Fibroblast of mammary gland (primary cell): ENCODE data around the gene TBC1D22A.

Experiments used
- DNase-seq: peaks from one replicate; pipeline ENCODE4 v3.0.0-alpha.2; 2010; ENCODE audit warnings: low read depth
- H3K4me3 ChIP-seq: 2 replicates; pipeline ENCODE4 v1.5.1; 2011; ENCODE audit warnings: low read depth, mild to moderate bottlenecking, low read length, moderate library complexity; ENCODE audit not compliant: control insufficient read depth
- TF ChIP-seq, protein P1 (sequence below): conservative IDR thresholded peaks from 2 replicates; pipeline ENCODE4 v1.5.1; 2011; ENCODE audit warnings: low read depth, low read length, inconsistent platforms; ENCODE audit not compliant: control insufficient read depth, insufficient read depth

The TBC1D22A gene

DNA sequence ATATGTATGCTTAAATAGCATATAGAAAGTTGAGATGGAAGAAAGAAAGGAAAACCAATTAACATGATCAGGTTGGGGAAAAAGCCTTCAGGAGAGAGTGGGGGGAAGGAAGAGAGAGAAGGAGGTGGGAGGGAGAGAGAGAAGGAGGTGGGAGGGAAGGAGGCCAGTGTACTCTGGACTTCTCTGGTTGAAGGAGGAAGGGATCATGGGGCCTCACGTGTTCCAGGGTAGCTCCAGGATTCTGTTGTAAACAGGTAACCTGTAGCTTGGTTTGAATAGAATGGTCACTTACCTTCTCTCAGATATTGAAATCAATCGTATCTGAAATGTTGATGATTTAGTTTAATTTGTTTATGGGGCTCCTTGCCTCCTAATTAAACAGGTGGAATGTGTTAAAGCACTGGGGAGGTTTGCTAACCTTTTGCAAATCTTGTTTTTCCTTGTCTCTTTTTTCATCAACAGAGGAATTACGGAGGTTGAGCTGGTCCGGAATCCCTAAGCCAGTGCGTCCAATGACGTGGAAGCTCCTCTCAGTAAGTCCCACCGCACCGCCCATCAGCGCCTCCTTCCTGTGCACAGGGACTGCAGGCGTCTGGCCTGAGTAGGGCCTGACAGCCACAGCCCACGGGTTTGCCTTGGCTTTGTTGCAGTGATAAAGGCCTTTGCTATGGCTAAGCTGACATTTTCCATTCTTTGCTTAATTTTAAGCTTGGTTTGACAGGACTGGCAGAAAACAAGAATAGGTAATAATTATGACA lies 115.9 kb downstream of the TBC1D22A start:
- H3K4me3 ChIP-seq: no peak overlapping the region
- DNase-seq: peak; percentile 58
- TF ChIP-seq, protein P1, sequence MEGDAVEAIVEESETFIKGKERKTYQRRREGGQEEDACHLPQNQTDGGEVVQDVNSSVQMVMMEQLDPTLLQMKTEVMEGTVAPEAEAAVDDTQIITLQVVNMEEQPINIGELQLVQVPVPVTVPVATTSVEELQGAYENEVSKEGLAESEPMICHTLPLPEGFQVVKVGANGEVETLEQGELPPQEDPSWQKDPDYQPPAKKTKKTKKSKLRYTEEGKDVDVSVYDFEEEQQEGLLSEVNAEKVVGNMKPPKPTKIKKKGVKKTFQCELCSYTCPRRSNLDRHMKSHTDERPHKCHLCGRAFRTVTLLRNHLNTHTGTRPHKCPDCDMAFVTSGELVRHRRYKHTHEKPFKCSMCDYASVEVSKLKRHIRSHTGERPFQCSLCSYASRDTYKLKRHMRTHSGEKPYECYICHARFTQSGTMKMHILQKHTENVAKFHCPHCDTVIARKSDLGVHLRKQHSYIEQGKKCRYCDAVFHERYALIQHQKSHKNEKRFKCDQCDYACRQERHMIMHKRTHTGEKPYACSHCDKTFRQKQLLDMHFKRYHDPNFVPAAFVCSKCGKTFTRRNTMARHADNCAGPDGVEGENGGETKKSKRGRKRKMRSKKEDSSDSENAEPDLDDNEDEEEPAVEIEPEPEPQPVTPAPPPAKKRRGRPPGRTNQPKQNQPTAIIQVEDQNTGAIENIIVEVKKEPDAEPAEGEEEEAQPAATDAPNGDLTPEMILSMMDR: peak; percentile 1

DNA sequence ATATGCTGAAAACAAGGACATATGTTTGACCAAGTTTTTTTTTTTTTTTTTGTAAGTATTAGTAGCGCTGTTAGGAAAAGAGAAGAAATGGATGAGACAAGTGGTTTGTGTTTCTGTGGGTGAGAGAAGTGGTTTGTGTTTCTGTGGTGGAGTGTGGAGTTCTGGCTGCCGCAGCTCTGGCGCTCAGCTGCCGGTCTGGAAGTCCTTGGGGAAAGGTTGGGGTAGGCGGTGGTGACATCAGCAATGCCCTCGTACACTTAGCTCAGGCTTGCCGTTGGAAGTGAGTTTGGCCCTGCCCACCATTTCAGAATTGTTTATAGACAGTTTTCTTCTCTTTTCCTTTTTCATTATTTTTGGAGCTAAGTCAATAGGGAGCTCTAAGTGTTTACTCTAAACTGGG lies 116.6 kb downstream of the TBC1D22A start:
- TF ChIP-seq, protein P1: no peak
- DNase-seq: peak; percentile 72
- no peak overlapping the region for H3K4me3 ChIP-seq

DNA sequence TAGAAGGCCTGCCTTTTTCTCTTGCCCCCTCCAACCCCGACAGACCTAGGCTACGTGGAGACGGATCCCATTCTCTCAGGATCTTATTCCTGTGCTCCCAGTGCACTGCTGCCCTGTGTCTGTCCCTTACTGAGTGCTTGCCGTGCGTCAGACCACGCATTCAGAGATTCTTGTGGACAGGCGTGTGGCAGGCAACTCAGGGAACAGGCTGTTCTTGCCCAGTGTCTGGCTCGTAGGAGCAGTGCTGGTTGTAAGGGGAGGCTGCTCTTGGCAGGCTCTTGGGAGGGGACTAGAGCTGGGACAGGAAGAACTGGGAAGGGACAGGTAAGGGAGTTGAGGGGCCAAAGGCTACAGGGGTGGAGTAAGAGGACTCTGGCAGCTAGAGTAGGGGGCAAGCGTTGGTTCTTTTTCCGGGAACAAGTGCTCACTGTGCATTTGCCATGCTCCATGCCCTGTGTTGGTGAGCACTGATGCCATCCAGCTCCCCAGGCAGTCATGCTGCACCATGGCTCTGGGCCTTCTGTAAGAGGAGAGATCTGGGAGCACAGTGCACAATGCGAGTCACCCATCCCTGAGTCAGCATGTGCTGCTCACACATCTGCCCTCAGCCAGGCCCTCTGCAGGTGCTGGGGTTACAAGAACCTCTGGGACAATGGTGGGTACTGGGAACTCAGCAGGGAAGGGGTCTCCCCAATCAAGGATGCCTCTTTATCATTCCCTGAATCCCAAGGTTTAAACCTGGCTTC lies 119.1 kb downstream of the TBC1D22A start:
- DNase-seq: peak; percentile 67
- TF ChIP-seq, protein P1: no peak
- H3K4me3 ChIP-seq: no peak overlapping the region

DNA sequence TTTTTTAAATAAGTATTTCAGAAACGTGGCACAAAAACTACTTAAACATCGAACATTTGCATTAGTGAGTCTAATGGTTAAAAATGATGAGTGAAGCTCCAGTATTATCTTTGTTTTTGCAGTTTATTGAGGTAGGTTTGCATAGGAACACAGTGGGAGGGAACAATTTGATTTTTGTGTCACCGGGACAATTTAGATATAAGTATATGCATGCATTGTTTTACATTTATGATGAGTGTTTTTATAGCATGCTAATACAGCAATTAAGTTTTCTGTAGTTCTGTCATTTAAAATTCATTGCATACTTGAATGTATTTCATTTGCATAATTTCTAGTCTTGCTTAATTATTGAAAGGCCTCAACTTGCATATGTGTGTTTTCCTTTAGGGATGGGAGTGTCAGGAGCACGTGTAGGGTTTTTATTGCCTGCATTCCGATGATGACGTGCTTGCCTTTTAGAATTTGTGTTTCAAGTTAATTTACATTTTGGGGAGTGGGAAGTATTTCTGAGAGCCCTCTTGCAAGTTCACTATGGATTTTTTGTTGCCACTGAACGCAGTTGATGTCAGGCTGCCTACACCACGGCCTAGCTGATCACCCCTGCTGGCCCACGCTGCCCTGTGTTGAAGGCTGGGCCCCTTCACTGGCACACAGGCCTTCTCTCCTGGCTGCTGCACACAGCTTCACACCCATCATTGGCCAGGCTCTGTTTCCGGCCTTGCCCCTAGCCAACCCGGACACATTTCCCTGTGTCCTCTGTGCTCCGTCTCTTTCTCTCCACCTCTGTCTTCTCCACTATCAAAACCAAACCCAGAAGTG lies 120.9 kb downstream of the TBC1D22A start:
- DNase-seq: no peak
- TF ChIP-seq, protein P1: no peak
- no peak overlapping the region for H3K4me3 ChIP-seq

DNA sequence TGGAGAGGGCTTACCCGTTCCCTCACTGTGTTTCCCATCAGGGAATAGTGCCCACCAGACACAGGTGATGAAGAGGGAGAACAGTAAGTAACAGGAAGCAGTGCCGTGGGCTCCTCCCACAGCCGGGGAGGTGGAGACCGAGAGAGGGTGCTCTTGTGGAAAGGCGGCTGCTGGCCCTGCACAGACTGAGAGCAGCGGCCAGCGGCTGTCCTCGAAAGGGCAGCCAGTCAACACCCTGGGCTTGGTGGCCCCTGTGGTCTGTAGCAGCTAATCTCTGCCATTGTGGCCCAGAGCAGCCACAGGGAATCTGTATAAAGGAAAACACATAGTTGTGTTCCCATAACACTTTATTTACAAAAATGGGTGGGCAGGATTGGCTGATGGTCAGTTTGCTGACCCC lies 121.9 kb downstream of the TBC1D22A start:
- TF ChIP-seq, protein P1: no peak
- DNase-seq: no peak
- no peak overlapping the region for H3K4me3 ChIP-seq

DNA sequence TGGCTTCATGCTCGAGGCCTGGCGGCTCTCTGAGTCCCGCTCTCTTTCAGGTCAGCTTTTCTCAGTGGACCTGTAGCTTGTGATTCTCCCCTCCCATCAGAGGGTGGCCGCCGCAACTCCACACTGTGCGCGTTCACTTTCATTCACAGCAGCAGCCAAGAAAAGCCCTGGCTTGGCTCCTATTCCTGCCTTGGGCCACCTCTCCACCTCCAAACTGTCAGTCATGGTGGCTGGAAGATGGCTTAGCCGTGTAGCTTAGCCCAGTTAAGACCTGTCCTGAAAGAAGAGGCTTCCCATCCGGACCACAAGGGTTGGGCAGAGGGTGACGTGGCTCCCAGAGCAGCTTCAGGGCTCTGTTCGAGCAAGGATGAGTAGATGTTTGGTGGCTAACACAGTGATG lies 125.5 kb downstream of the TBC1D22A start:
- TF ChIP-seq, protein P1: no peak
- no peak for DNase-seq
- no peak overlapping the region for H3K4me3 ChIP-seq
